Endothelial cell of umbilical vein (primary cell): Measurements from ENCODE around the gene HBG2. TPM values are rescaled to one million over a fixed set of nuclear protein-coding genes. Genes with fewer than 3 reads are reported as not detected.

Experiments used
- BruUV-seq: library from RNA; stranded (reverse); fragments of 400-500 nt; replicated peaks from 2 replicates; lab custom pipeline; 2021; lab: Mats Ljungman, UMichigan
- CTCF ChIA-PET: fragments of 300-600, 350-600 bp; sonication (Branson Sonifier 250); formaldehyde crosslinking; loops from one replicate; lab custom pipeline; 2021; ENCODE audit warnings: antibody characterized with exemption, inconsistent platforms; lab: Charles Lee
- POLR2A ChIA-PET: fragments of 300-600, 350-600 bp; sonication (Branson Sonifier 250); formaldehyde crosslinking; loops from one replicate; lab custom pipeline; 2021; ENCODE audit warnings: antibody characterized with exemption, inconsistent platforms; lab: Charles Lee
- DNase-seq: peaks from one replicate; pipeline ENCODE4 v3.0.0-alpha.2; 2011; ENCODE audit warnings: low read depth, low spot score
- FAIRE-seq: peaks from 2 replicates; lab custom pipeline; 2011; peaks lifted over from hg19 to GRCh38; lab: Jason Lieb, UNC
- H2AFZ ChIP-seq: 2 replicates; pipeline ENCODE4 v1.6.0; 2012; ENCODE audit warnings: low read depth, low read length, control low read depth, inconsistent platforms
- H3K27ac ChIP-seq: 2 replicates; pipeline ENCODE4 v1.5.1; 2011; ENCODE audit warnings: low read depth, mild to moderate bottlenecking, control low read depth, low read length, moderate library complexity; ENCODE audit not compliant: insufficient read depth
- H3K27me3 ChIP-seq, 2 experiments: 2 replicates each; pipeline versions ENCODE4 v1.6.0 to v1.6.1; 2011; ENCODE audit warnings: low read length in 2 of 2, mixed read lengths in 1 of 2; ENCODE audit not compliant: control insufficient read depth in 2 of 2, insufficient read depth in 2 of 2
- H3K36me3 ChIP-seq, 2 experiments: 2 replicates in 1 of 2; 3 replicates in 1 of 2; pipeline ENCODE4 v1.5.1; 2011; ENCODE audit warnings: low read length in 2 of 2, mild to moderate bottlenecking in 1 of 2, moderate library complexity in 1 of 2; ENCODE audit not compliant: control insufficient read depth in 2 of 2, insufficient read depth in 2 of 2; ENCODE audit errors: extremely low read depth in 1 of 2
- H3K4me1 ChIP-seq: 3 replicates; pipeline ENCODE4 v1.5.1; 2011; ENCODE audit warnings: mild to moderate bottlenecking, low read length; ENCODE audit not compliant: control insufficient read depth, insufficient read depth; ENCODE audit errors: extremely low read depth
- H3K4me2 ChIP-seq: 2 replicates; pipeline ENCODE4 v1.6.1; 2011; ENCODE audit warnings: low read length, control low read depth, mixed read lengths; ENCODE audit not compliant: insufficient read depth
- H3K4me3 ChIP-seq, 3 experiments: fragments of 200-600 bp in 1 of 3; sonication (generic), shearing (Covaris generic) in 1 of 3; replicated peaks in 1 of 3; 2 replicates each; pipeline ENCODE4 v1.5.1; 2011 to 2016; ENCODE audit warnings: control low read depth in 3 of 3, low read length in 3 of 3, mild to moderate bottlenecking in 2 of 3, inconsistent platforms in 1 of 3, low read depth in 1 of 3, moderate library complexity in 1 of 3; ENCODE audit not compliant: insufficient read depth in 1 of 3
- H3K79me2 ChIP-seq: 2 replicates; pipeline ENCODE4 v1.6.0; 2012; ENCODE audit warnings: low read length, inconsistent platforms; ENCODE audit not compliant: control insufficient read depth, insufficient read depth
- H3K9ac ChIP-seq: replicated peaks from 2 replicates; pipeline ENCODE3; 2011; ENCODE audit warnings: low read length, control low read depth; ENCODE audit not compliant: insufficient read depth; ENCODE audit errors: extremely low read depth
- H3K9me1 ChIP-seq: replicated peaks from 3 replicates; pipeline ENCODE4 v1.6.0; 2011; ENCODE audit warnings: mild to moderate bottlenecking, low read length; ENCODE audit not compliant: control insufficient read depth, insufficient read depth; ENCODE audit errors: extremely low read depth
- H3K9me3 ChIP-seq: replicated peaks from 2 replicates; pipeline ENCODE4 v1.5.1; 2012; ENCODE audit warnings: low read length, inconsistent platforms; ENCODE audit not compliant: control insufficient read depth, insufficient read depth
- H4K20me1 ChIP-seq: replicated peaks from 2 replicates; pipeline ENCODE3; 2011; ENCODE audit warnings: mild to moderate bottlenecking, low read length; ENCODE audit not compliant: control insufficient read depth, insufficient read depth; ENCODE audit errors: extremely low read depth
- FOS ChIP-seq: IDR thresholded peaks from 2 replicates; pipeline ENCODE4 v1.6.1; 2011; ENCODE audit warnings: mild to moderate bottlenecking, low read length, moderate library complexity, borderline replicate concordance; ENCODE audit not compliant: insufficient read depth
- GATA2 ChIP-seq: IDR thresholded peaks from 2 replicates; pipeline ENCODE4 v1.7.0; 2011; ENCODE audit warnings: low read depth, mild to moderate bottlenecking, moderate library complexity, mixed read lengths, low read length; ENCODE audit not compliant: insufficient read length, insufficient read depth
- JUN ChIP-seq: IDR thresholded peaks from 2 replicates; pipeline ENCODE4 v1.6.1; 2011; ENCODE audit warnings: borderline replicate concordance, low read depth; ENCODE audit not compliant: insufficient read length, insufficient read depth
- MYC ChIP-seq: IDR thresholded peaks from one replicate; pipeline ENCODE4 v1.6.1; 2011; ENCODE audit warnings: mild to moderate bottlenecking, low read depth, low read length
- POLR2A ChIP-seq: IDR thresholded peaks from 2 replicates; pipeline ENCODE4 v1.6.1; 2012; ENCODE audit warnings: low read depth, mild to moderate bottlenecking, control low read depth, low read length
- dilution Hi-C: fragments of 300-500 bp; cut with MboI; formaldehyde crosslinking; loops from one replicate; pipeline ENCODE4 v1.15.0; 2019; ENCODE audit warnings: low sequenced_read_pairs; ENCODE audit not compliant: extremely low pct_ligation_motif_present
- intact Hi-C: fragments of 100-400 bp; cut with micrococcal nuclease; formaldehyde crosslinking; loops from one replicate; pipeline ENCODE4 v1.10.0; 2022
- polyA plus RNA-seq, 4 experiments: library from polyadenylated mRNA; depleted of rRNA in 3 of 4; stranded (reverse) in 3 of 4; unstranded in 1 of 4; fragments of >200 nt; gene quantifications; 2 replicates each; pipeline versions ENCODE4 v1.2.1 to v1.2.3, GENCODE V29; 2011 to 2012; ENCODE audit warnings: missing spikeins in 1 of 4
- total RNA-seq: library from RNA; stranded (reverse); gene quantifications from 2 replicates; pipeline ENCODE4 v1.2.3, GENCODE V29; 2021
- TF ChIP-seq, protein P1 (sequence below), 2 donors: IDR thresholded peaks; 1 replicate in 1 of 2; 2 replicates in 1 of 2; pipeline ENCODE4 v1.5.1; 2011; ENCODE audit warnings: low read length in 2 of 2, mild to moderate bottlenecking in 2 of 2, moderate library complexity in 2 of 2, control low read depth in 1 of 2, inconsistent platforms in 1 of 2, low read depth in 1 of 2; ENCODE audit not compliant: insufficient read depth in 1 of 2; ENCODE audit errors: extremely low read depth in 1 of 2
- TF ChIP-seq, protein P2 (sequence below): IDR thresholded peaks from 2 replicates; pipeline ENCODE4 v1.6.1; 2011; ENCODE audit not compliant: insufficient read depth, insufficient read length

The HBG2 gene
- total and polyA plus RNA-seq, 2 donors (not counting 3 experiments of a cell fraction or from before 2014, with no cell fraction given) = 1.2 TPM; not detected in 1

- dilution Hi-C loops = no loop called here
- no peak for FAIRE-seq
These were observed 23.5 kb downstream of the HBG2 start for GRCh38 chr11:5231111-5231510.

DNA sequence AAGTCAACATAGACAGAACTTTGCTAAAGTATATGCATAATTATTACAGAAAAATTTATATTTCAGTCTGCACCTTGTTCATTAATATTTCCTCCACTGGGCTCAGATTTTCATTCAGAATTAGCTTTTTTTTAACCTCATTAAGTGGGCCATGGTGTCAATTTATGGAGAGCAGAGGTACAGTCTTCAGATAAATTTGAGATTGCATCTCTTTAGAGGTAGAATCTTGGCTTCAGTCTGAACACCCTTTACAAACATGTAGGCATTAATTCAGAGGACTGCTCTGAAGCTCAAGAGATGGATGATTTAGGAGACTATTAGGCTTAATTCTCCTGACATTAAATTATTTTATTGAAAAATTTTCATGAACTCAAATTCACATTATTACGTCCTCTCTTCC, 24.3 kb downstream of the HBG2 start:
- no peaks in the 10 kb centered on the region for H3K4me1 ChIP-seq
- no peak overlapping the region for H3K27ac ChIP-seq
- H3K79me2 ChIP-seq = no peaks in the 10 kb centered on the region
- no peak overlapping the region for H3K4me3 ChIP-seq
- ChIA-PET CTCF (no interaction called here), POLR2A (no interaction called here)
- H3K36me3 ChIP-seq = no peaks in the 10 kb centered on the region
- no peak overlapping the region for H2AFZ ChIP-seq
- DNase-seq = no peak
- H4K20me1 ChIP-seq = no peaks in the 10 kb centered on the region
- dilution Hi-C loops (no loop called here), intact Hi-C loops (no loop called here)
- no peak overlapping the region for H3K9ac ChIP-seq
- BruUV-seq = no TSS peak
- TF ChIP-seq, protein P1, sequence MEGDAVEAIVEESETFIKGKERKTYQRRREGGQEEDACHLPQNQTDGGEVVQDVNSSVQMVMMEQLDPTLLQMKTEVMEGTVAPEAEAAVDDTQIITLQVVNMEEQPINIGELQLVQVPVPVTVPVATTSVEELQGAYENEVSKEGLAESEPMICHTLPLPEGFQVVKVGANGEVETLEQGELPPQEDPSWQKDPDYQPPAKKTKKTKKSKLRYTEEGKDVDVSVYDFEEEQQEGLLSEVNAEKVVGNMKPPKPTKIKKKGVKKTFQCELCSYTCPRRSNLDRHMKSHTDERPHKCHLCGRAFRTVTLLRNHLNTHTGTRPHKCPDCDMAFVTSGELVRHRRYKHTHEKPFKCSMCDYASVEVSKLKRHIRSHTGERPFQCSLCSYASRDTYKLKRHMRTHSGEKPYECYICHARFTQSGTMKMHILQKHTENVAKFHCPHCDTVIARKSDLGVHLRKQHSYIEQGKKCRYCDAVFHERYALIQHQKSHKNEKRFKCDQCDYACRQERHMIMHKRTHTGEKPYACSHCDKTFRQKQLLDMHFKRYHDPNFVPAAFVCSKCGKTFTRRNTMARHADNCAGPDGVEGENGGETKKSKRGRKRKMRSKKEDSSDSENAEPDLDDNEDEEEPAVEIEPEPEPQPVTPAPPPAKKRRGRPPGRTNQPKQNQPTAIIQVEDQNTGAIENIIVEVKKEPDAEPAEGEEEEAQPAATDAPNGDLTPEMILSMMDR (IDR thresholded peaks at IDR 0.05; ENCODE audit: extremely low read depth in 1 of 2, insufficient read depth in 1 of 2, low read depth in 1 of 2, low read length in 2 of 2) = no peak
- TF ChIP-seq FOS (no peak), JUN (no peak), GATA2 (no peak), MYC (no peak), POLR2A (no peak)
- no peaks in the 10 kb centered on the region for H3K9me3 ChIP-seq
- H3K27me3 ChIP-seq = no peaks in the 10 kb centered on the region
- FAIRE-seq = no peak
- no peak overlapping the region for H3K4me2 ChIP-seq
- H3K9me1 ChIP-seq = no peaks in the 10 kb centered on the region

More at GRCh38 chr11:5231111-5231510, 23.5 kb downstream of the HBG2 start:
- no peaks in the 10 kb centered on the region for H3K4me1 ChIP-seq
- no peak overlapping the region for H3K27ac ChIP-seq
- no peak overlapping the region for H3K4me2 ChIP-seq
- H3K36me3 ChIP-seq = no peaks in the 10 kb centered on the region
- ChIA-PET POLR2A (no interaction called here), CTCF (no interaction called here)
- no TSS peak for BruUV-seq
- H3K9me1 ChIP-seq = no peaks in the 10 kb centered on the region
- H3K9me3 ChIP-seq = no peaks in the 10 kb centered on the region
- DNase-seq = no peak
- no peak overlapping the region for H2AFZ ChIP-seq
- H3K79me2 ChIP-seq = no peaks in the 10 kb centered on the region
- H4K20me1 ChIP-seq = no peaks in the 10 kb centered on the region
- no peak overlapping the region for H3K9ac ChIP-seq
- intact Hi-C loops = no loop called here
- H3K4me3 ChIP-seq = no peak overlapping the region
- TF ChIP-seq FOS = no peak
- TF ChIP-seq GATA2 = no peak
- TF ChIP-seq, protein P2, sequence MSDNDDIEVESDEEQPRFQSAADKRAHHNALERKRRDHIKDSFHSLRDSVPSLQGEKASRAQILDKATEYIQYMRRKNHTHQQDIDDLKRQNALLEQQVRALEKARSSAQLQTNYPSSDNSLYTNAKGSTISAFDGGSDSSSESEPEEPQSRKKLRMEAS = no peak
- H3K27me3 ChIP-seq = no peaks in the 10 kb centered on the region
